DND-41 (cell line): Measurements from ENCODE around the gene GPHN.

Experiments used
- CTCF ChIP-seq: IDR thresholded peaks from 2 replicates; pipeline ENCODE4 v1.5.1; 2012; ENCODE audit warnings: borderline replicate concordance, low read length, moderate library complexity, mild to moderate bottlenecking; ENCODE audit not compliant: poor library complexity, severe bottlenecking; ENCODE audit errors: extremely low read depth
- EZH2 ChIP-seq: IDR thresholded peaks from 3 replicates; pipeline ENCODE4 v1.6.1; 2012; ENCODE audit warnings: borderline replicate concordance, low read depth, mild to moderate bottlenecking, moderate library complexity, low read length, inconsistent platforms; ENCODE audit not compliant: severe bottlenecking

GRCh38 chr14:67004521-67004920, 496.6 kb downstream of the GPHN start:
- no peak for TF ChIP-seq CTCF
- TF ChIP-seq EZH2, result no peak
